Measurements from ENCODE around the gene ZMYND15. TPM values are rescaled to one million over a fixed set of nuclear protein-coding genes. Genes with fewer than 3 reads are reported as not detected.

The ZMYND15 gene
- total and polyA plus RNA-seq, 2 experiments from 2014 or later: 0.32 to 1.4 TPM

DNA sequence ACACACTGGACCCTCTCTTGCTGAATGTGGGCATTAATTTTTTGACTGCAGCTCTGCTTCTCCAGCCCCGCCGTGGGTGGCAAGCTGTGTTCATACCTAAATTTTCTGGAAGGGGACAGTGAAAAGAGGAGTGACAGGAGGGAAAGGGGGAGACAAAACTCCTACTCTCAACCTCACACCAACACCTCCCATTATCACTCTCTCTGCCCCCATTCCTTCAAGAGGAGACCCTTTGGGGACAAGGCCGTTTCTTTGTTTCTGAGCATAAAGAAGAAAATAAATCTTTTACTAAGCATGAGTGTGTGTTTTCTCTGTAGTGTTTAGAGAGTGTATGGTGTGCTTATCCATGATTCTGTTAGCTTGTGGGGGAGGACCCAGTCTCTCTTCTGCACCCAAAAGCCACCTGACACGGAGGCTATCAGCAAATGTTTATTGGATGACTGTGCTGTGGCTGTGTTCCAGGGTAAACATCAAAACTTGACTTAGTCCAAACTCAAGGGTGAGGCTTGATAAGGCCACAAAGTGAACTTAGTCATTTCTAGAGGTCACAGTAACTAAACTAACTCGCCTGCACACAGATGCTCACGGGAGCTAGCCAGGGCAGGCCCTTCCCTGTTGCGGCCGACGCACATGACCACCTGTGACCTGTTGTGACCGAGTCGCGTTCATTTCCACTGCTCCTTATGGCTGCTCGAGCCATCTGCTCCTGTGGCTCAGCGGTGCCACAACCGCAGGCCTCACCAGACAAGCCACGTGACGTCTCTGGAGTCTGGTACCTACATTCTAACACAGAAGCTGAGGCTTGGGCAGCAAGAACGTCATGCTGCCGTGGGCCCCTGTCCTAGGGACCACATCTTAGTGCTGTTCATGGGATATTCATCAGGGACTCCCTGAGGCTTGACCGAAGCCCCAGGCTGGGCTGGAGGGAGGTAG, 18.2 kb upstream of the ZMYND15 start:
- no peak for TF ChIP-seq EZH2 (IDR thresholded peaks at IDR 0.05; ENCODE audit: low read depth, unreplicated experiment)
- TF ChIP-seq EZH2phosphoT487 (IDR thresholded peaks at IDR 0.05; ENCODE audit: unreplicated experiment): no peak
- TF ChIP-seq POLR2AphosphoS5 (IDR thresholded peaks at IDR 0.05; ENCODE audit: low read depth): no peak
- TF ChIP-seq, protein P1, sequence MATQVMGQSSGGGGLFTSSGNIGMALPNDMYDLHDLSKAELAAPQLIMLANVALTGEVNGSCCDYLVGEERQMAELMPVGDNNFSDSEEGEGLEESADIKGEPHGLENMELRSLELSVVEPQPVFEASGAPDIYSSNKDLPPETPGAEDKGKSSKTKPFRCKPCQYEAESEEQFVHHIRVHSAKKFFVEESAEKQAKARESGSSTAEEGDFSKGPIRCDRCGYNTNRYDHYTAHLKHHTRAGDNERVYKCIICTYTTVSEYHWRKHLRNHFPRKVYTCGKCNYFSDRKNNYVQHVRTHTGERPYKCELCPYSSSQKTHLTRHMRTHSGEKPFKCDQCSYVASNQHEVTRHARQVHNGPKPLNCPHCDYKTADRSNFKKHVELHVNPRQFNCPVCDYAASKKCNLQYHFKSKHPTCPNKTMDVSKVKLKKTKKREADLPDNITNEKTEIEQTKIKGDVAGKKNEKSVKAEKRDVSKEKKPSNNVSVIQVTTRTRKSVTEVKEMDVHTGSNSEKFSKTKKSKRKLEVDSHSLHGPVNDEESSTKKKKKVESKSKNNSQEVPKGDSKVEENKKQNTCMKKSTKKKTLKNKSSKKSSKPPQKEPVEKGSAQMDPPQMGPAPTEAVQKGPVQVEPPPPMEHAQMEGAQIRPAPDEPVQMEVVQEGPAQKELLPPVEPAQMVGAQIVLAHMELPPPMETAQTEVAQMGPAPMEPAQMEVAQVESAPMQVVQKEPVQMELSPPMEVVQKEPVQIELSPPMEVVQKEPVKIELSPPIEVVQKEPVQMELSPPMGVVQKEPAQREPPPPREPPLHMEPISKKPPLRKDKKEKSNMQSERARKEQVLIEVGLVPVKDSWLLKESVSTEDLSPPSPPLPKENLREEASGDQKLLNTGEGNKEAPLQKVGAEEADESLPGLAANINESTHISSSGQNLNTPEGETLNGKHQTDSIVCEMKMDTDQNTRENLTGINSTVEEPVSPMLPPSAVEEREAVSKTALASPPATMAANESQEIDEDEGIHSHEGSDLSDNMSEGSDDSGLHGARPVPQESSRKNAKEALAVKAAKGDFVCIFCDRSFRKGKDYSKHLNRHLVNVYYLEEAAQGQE (IDR thresholded peaks at IDR 0.05; ENCODE audit: unreplicated experiment): no peak
- no peak for TF ChIP-seq ZNF331 (CRISPR knock-in tag; IDR thresholded peaks at IDR 0.05; ENCODE audit: low read depth)
- TF ChIP-seq, protein P2, sequence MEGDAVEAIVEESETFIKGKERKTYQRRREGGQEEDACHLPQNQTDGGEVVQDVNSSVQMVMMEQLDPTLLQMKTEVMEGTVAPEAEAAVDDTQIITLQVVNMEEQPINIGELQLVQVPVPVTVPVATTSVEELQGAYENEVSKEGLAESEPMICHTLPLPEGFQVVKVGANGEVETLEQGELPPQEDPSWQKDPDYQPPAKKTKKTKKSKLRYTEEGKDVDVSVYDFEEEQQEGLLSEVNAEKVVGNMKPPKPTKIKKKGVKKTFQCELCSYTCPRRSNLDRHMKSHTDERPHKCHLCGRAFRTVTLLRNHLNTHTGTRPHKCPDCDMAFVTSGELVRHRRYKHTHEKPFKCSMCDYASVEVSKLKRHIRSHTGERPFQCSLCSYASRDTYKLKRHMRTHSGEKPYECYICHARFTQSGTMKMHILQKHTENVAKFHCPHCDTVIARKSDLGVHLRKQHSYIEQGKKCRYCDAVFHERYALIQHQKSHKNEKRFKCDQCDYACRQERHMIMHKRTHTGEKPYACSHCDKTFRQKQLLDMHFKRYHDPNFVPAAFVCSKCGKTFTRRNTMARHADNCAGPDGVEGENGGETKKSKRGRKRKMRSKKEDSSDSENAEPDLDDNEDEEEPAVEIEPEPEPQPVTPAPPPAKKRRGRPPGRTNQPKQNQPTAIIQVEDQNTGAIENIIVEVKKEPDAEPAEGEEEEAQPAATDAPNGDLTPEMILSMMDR (conservative IDR thresholded peaks at IDR 0.05; ENCODE audit: low read depth in 2 of 2): no peak
- TF ChIP-seq CREB1 (CRISPR knock-in tag; IDR thresholded peaks at IDR 0.05; ENCODE audit: low read depth): no peak
- TF ChIP-seq, protein P3, sequence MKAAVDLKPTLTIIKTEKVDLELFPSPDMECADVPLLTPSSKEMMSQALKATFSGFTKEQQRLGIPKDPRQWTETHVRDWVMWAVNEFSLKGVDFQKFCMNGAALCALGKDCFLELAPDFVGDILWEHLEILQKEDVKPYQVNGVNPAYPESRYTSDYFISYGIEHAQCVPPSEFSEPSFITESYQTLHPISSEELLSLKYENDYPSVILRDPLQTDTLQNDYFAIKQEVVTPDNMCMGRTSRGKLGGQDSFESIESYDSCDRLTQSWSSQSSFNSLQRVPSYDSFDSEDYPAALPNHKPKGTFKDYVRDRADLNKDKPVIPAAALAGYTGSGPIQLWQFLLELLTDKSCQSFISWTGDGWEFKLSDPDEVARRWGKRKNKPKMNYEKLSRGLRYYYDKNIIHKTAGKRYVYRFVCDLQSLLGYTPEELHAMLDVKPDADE (IDR thresholded peaks at IDR 0.05): no peak
- no peak for TF ChIP-seq ZNF114 (CRISPR knock-in tag; IDR thresholded peaks at IDR 0.05)
- TF ChIP-seq STAT1 (IDR thresholded peaks at IDR 0.05; ENCODE audit: unreplicated experiment): no peak
- no peak for TF ChIP-seq JUNB (IDR thresholded peaks at IDR 0.05; ENCODE audit: unreplicated experiment)
- TF ChIP-seq, protein P4, sequence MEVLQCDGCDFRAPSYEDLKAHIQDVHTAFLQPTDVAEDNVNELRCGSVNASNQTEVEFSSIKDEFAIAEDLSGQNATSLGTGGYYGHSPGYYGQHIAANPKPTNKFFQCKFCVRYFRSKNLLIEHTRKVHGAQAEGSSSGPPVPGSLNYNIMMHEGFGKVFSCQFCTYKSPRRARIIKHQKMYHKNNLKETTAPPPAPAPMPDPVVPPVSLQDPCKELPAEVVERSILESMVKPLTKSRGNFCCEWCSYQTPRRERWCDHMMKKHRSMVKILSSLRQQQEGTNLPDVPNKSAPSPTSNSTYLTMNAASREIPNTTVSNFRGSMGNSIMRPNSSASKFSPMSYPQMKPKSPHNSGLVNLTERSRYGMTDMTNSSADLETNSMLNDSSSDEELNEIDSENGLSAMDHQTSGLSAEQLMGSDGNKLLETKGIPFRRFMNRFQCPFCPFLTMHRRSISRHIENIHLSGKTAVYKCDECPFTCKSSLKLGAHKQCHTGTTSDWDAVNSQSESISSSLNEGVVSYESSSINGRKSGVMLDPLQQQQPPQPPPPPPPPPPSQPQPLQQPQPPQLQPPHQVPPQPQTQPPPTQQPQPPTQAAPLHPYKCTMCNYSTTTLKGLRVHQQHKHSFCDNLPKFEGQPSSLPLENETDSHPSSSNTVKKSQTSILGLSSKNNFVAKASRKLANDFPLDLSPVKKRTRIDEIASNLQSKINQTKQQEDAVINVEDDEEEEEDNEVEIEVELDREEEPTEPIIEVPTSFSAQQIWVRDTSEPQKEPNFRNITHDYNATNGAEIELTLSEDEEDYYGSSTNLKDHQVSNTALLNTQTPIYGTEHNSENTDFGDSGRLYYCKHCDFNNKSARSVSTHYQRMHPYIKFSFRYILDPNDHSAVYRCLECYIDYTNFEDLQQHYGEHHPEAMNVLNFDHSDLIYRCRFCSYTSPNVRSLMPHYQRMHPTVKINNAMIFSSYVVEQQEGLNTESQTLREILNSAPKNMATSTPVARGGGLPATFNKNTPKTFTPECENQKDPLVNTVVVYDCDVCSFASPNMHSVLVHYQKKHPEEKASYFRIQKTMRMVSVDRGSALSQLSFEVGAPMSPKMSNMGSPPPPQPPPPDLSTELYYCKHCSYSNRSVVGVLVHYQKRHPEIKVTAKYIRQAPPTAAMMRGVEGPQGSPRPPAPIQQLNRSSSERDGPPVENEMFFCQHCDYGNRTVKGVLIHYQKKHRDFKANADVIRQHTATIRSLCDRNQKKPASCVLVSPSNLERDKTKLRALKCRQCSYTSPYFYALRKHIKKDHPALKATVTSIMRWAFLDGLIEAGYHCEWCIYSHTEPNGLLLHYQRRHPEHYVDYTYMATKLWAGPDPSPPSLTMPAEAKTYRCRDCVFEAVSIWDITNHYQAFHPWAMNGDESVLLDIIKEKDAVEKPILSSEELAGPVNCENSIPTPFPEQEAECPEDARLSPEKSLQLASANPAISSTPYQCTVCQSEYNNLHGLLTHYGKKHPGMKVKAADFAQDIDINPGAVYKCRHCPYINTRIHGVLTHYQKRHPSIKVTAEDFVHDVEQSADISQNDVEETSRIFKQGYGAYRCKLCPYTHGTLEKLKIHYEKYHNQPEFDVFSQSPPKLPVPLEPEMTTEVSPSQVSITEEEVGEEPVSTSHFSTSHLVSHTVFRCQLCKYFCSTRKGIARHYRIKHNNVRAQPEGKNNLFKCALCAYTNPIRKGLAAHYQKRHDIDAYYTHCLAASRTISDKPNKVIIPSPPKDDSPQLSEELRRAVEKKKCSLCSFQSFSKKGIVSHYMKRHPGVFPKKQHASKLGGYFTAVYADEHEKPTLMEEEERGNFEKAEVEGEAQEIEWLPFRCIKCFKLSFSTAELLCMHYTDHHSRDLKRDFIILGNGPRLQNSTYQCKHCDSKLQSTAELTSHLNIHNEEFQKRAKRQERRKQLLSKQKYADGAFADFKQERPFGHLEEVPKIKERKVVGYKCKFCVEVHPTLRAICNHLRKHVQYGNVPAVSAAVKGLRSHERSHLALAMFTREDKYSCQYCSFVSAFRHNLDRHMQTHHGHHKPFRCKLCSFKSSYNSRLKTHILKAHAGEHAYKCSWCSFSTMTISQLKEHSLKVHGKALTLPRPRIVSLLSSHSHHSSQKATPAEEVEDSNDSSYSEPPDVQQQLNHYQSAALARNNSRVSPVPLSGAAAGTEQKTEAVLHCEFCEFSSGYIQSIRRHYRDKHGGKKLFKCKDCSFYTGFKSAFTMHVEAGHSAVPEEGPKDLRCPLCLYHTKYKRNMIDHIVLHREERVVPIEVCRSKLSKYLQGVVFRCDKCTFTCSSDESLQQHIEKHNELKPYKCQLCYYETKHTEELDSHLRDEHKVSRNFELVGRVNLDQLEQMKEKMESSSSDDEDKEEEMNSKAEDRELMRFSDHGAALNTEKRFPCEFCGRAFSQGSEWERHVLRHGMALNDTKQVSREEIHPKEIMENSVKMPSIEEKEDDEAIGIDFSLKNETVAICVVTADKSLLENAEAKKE (CRISPR knock-in tag; IDR thresholded peaks at IDR 0.05): no peak
- no peak for TF ChIP-seq NANOG (IDR thresholded peaks at IDR 0.05; ENCODE audit: borderline replicate concordance)

More for the DNA sequence above, 18.2 kb upstream of the ZMYND15 start:
- Histone ChIP-seq H3F3A (replicated peaks; ENCODE audit: low read depth) (no peaks in the 10 kb centered on the region), H3K9me2 (ENCODE audit: insufficient read depth) (no peaks in the 10 kb centered on the region), H3K36me3 (ENCODE audit: insufficient read depth) (no peaks in the 10 kb centered on the region; the same call in 1 of the 2 replicates), H3K27me3 (ENCODE audit: insufficient read depth) (no peaks in the 10 kb centered on the region), H3K4me3 (no peak overlapping the region), H4K20me1 (replicated peaks; ENCODE audit: insufficient read depth) (no peaks in the 10 kb centered on the region; the same call in 1 of the 2 replicates), H3K4me1 (ENCODE audit: insufficient read depth) (no peaks in the 10 kb centered on the region), H3K79me2 (replicated peaks; ENCODE audit: insufficient read depth) (no peaks in the 10 kb centered on the region), H3K27ac (ENCODE audit: low read depth) (no peak overlapping the region), H3K4me2 (no peak overlapping the region), H2AFZ (no peak overlapping the region)
- ATAC-seq (no peak), DNase-seq (ENCODE audit: low spot score) (no peak)
- H3K9me3 Mint-ChIP-seq: no peaks in the 10 kb centered on the region
- peaks cover 19% of the 10 kb centered on the region for H3K27me3 Mint-ChIP-seq (ENCODE audit: insufficient read depth, low read depth, poor library complexity)
- no peaks in the 10 kb centered on the region; the same call in 2 of the 3 replicates for H3K4me1 Mint-ChIP-seq
- H3K27ac Mint-ChIP-seq: no peak overlapping the region
- peaks cover 30% of the 10 kb centered on the region for H3K36me3 Mint-ChIP-seq (ENCODE audit: low read depth)
- H3K4me3 Mint-ChIP-seq: no peak overlapping the region

All from GM23338 (cell line).